A549 (cell line): ENCODE data around the gene SLC39A11. TPM values are rescaled to one million over a fixed set of nuclear protein-coding genes. Genes with fewer than 3 reads are reported as not detected.

ENCODE experiments used
- ATAC-seq, 2 experiments: fragments of 200-7000 bp in 1 of 2; fragments of >200 bp in 1 of 2; cut with Nextera tagmentation in 1 of 2; cut with Tn5 transposase in 1 of 2; 3 replicates each; pipeline versions ENCODE4 v1.8.0 to v1.9.1; 2018 to 2020; ENCODE audit warnings: mild to moderate bottlenecking in 1 of 2, moderate library complexity in 1 of 2
- CTCF ChIA-PET: fragments of 300-600 bp; sonication (Branson Sonifier 250); formaldehyde crosslinking; extraction: SDS; loops from one replicate; lab custom pipeline; 2021; ENCODE audit warnings: antibody characterized with exemption, inconsistent platforms; lab: Yijun Ruan, JAX
- POLR2A ChIA-PET: fragments of 350-600 bp; formaldehyde crosslinking; extraction: SDS; loops from one replicate; lab custom pipeline; 2021; ENCODE audit warnings: antibody characterized with exemption, inconsistent platforms; lab: Yijun Ruan, JAX
- DNase-seq, 2 experiments: peaks; one replicate each; pipeline versions ENCODE4 v3.0.0 to v3.0.0-alpha.2; 2011 to 2016; ENCODE audit warnings: low read depth in 1 of 2, low spot score in 1 of 2
- FAIRE-seq: peaks from 2 replicates; lab custom pipeline; 2011; peaks lifted over from hg19 to GRCh38; lab: Jason Lieb, UNC
- H3K27ac ChIP-seq, 2 experiments: fragments of >200 bp; sonication (Bioruptor Twin); formaldehyde crosslinking; 3 replicates each; pipeline ENCODE4 v1.5.1; 2016 to 2017
- H3K4me1 ChIP-seq: fragments of >200 bp; sonication (Bioruptor Twin); formaldehyde crosslinking; 3 replicates; pipeline ENCODE4 v1.6.1; 2016
- H3K4me2 ChIP-seq: fragments of >200 bp; sonication (Bioruptor Twin); formaldehyde crosslinking; 3 replicates; pipeline ENCODE4 v1.6.1; 2016
- H3K4me3 ChIP-seq: fragments of >200 bp; sonication (Bioruptor Twin); formaldehyde crosslinking; 3 replicates; pipeline ENCODE4 v1.5.1; 2016
- H3K9me3 ChIP-seq: fragments of >200 bp; sonication (Bioruptor Twin); formaldehyde crosslinking; 3 replicates; pipeline ENCODE4 v1.6.1; 2016
- CEBPB ChIP-seq, 2 experiments: fragments of >200 bp in 1 of 2; sonication (Bioruptor Twin) in 1 of 2; formaldehyde crosslinking in 1 of 2; IDR thresholded peaks; 2 replicates each; pipeline ENCODE4 v1.6.1; 2012 to 2016
- CHD4 ChIP-seq: fragments of 200-600 bp; sonication (generic); IDR thresholded peaks from 2 replicates; pipeline ENCODE4 v1.6.1; 2016; ENCODE audit warnings: antibody characterized with exemption, mild to moderate bottlenecking, borderline replicate concordance
- CTCF ChIP-seq: fragments of >200 bp; sonication (Bioruptor Twin); formaldehyde crosslinking; IDR thresholded peaks from 3 replicates; pipeline ENCODE4 v1.5.1; 2016
- EHF ChIP-seq: fragments of 250-450 bp; sonication (Bioruptor Pico); IDR thresholded peaks from 2 replicates; pipeline ENCODE4 v1.5.0; 2020; ENCODE audit warnings: mild to moderate bottlenecking
- GATA3 ChIP-seq: IDR thresholded peaks from 2 replicates; pipeline ENCODE4 v1.6.1; 2012; ENCODE audit warnings: borderline replicate concordance
- HOXB5 ChIP-seq: fragments of 250-450 bp; sonication (Bioruptor Pico); IDR thresholded peaks from 2 replicates; pipeline ENCODE4 v1.5.0; 2020; ENCODE audit warnings: mild to moderate bottlenecking, moderate library complexity
- MAFK ChIP-seq: fragments of 450-650 bp; IDR thresholded peaks from 2 replicates; pipeline ENCODE4 v1.6.1; 2014; ENCODE audit not compliant: partially characterized antibody
- NPAS2 ChIP-seq: fragments of 250-450 bp; sonication (Bioruptor Pico); IDR thresholded peaks from 2 replicates; pipeline ENCODE4 v1.8.0; 2022; ENCODE audit warnings: mild to moderate bottlenecking, moderate library complexity, borderline replicate concordance
- PBX3 ChIP-seq: IDR thresholded peaks from 2 replicates; pipeline ENCODE4 v1.6.1; 2012
- PHF8 ChIP-seq: fragments of 200-600 bp; sonication (generic); IDR thresholded peaks from 2 replicates; pipeline ENCODE4 v1.6.1; 2016; ENCODE audit warnings: low read depth, mild to moderate bottlenecking, antibody characterized with exemption, moderate library complexity, borderline replicate concordance
- RFX5 ChIP-seq: fragments of 450-650 bp; IDR thresholded peaks from 2 replicates; pipeline ENCODE4 v1.7.1; 2014; ENCODE audit warnings: antibody characterized with exemption, mild to moderate bottlenecking, moderate library complexity
- TP53 ChIP-seq: fragments of 250-450 bp; sonication (Bioruptor Pico); IDR thresholded peaks from 2 replicates; pipeline ENCODE4 v1.5.0; 2021; ENCODE audit warnings: mild to moderate bottlenecking, moderate library complexity
- WGBS: methylation state at CpG from one replicate; pipeline ENCODE4 v1.1.6; 2017; ENCODE audit errors: missing lambda C conversion rate; 5-methylcytosine and 5-hydroxymethylcytosine counted together
- polyA plus RNA-seq, 4 experiments: library from polyadenylated mRNA; depleted of rRNA in 3 of 4; stranded (reverse); fragments of >200 nt; fragmentation: RNase III in 1 of 4; extraction: RNeasy Plus Mini Kit Qiagen cat#74134 plus additional on column Dnase treatment in 1 of 4; gene quantifications; 2 replicates in 3 of 4; 3 replicates in 1 of 4; pipeline ENCODE4 v1.2.3, GENCODE V29; 2011 to 2017
- TF ChIP-seq, protein P1 (sequence below): IDR thresholded peaks from 2 replicates; pipeline ENCODE4 v1.6.1; 2012
- TF ChIP-seq, protein P2 (sequence below): fragments of 250-450 bp; sonication (Bioruptor Pico); IDR thresholded peaks from 2 replicates; pipeline ENCODE4 v1.5.0; 2021; ENCODE audit warnings: mild to moderate bottlenecking, moderate library complexity, borderline replicate concordance

SLC39A11 gene
- polyA plus RNA-seq, 2 of the 4 experiments (the other 2 are of a cell fraction), result 18.4 to 25.2 TPM

- Histone ChIP-seq H3K27ac (no peak overlapping the region), H3K9me3 (peaks cover 8% of the 10 kb centered on the region; the same call in 2 of the 3 replicates), H3K4me2 (no peak overlapping the region), H3K4me3 (no peak overlapping the region), H3K4me1 (no peaks in the 10 kb centered on the region)
- POLR2A ChIA-PET, result no interaction called here
- CTCF ChIA-PET, result no interaction called here
- FAIRE-seq (no peak), DNase-seq (no peak)
- whole genome bisulfite sequencing, result 91% methylated on average over 5 of the region's 5 CpGs
- no peak for TF ChIP-seq RFX5
- TF ChIP-seq PBX3, result no peak
- TF ChIP-seq NPAS2 (CRISPR knock-in tag), result no peak
- TF ChIP-seq EHF (CRISPR knock-in tag), result no peak
- TF ChIP-seq MAFK, result no peak
- TF ChIP-seq HOXB5 (CRISPR knock-in tag), result no peak
- no peak for TF ChIP-seq CTCF
- TF ChIP-seq, all 56 proteins: peak for 0
- ATAC-seq, result no peak
These were observed 286.5 kb downstream of the SLC39A11 start for GRCh38 chr17:72806011-72806410.

DNA sequence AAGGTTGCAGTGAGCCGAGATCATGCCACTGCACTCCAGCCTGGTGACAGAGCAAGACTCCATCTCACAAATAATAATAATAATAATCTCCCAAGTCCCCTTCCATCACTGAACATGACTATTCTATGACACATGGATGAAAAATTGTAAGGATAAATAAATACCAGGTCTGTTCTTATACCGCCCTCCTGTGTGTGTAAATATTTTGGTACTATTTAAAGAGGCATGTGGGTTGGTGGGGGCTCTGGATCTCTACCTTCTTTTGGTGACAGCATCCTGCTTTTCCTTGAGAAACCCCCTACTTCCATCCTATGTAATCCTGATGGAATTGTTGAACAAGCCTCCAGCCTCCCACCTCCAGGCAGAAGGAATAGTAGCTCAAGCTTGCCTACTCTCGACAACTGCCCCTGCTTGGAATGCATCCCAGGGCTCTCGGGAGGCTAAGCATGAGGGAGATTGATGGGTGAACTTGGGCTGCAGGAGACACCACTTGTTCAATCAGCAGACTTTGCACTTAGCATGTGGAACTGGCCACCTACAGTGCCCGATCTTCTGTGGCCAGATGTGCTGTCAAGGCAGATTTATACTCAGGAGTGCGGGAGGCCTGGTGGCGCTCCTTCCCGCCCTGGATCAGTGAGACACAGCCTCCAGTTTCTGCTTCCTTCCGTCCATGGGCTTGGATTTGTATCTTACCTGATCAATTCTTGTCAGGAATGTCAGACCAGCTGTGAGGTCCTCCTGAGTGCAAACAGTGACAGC, 287.4 kb downstream of the SLC39A11 start:
- no peaks in the 10 kb centered on the region for H3K4me1 ChIP-seq
- H3K4me3 ChIP-seq, result no peak overlapping the region
- FAIRE-seq, result no peak
- POLR2A ChIA-PET, result no interaction called here
- H3K4me2 ChIP-seq, result no peak overlapping the region
- no peak; a peak in 2 of 6 replicates for ATAC-seq
- H3K27ac ChIP-seq, result no peak overlapping the region
- no peak for TF ChIP-seq GATA3
- TF ChIP-seq, all 56 proteins: peak for 0
- no peak for DNase-seq
- WGBS, result 86% methylated on average over 9 of the region's 9 CpGs
- CTCF ChIA-PET, result interaction anchor here (0.6 to 1.6 kb wide), 3 partner anchors 24 to 1689 kb away, joined by 3 to 4 read pairs (median 3); no protein-coding TSS in a partner anchor
- H3K9me3 ChIP-seq, result peaks cover 8% of the 10 kb centered on the region

DNA sequence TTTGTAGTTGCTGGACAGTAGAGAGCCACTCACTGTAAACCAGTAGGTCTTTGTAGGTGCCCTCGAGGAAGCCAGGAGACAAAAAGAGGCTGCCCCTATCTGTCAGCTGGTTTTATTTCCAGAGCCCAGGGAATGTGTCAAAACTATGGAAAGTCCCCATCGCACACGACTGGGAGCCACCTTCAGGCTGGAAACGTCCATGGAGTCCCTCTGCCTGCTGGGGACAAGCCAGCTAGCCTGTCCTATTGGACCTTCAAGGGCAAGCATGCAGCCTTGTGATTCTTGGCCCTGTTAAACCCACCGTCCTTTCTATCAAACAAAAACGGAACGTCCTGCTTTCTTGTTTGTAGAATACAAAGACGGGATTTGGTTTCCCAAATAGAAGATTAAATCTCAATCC, 289.8 kb downstream of the SLC39A11 start:
- ATAC-seq (peak; percentile 44 to 64; a peak in 4 of 6 replicates), DNase-seq (no peak), FAIRE-seq (no peak)
- H3K4me2 ChIP-seq, result no peak overlapping the region
- peaks cover 13% of the 10 kb centered on the region for H3K9me3 ChIP-seq
- no peak overlapping the region for H3K4me3 ChIP-seq
- no peaks in the 10 kb centered on the region for H3K4me1 ChIP-seq
- H3K27ac ChIP-seq, result no peak overlapping the region
- 71% methylated on average over 8 of the region's 8 CpGs for WGBS
- TF ChIP-seq HOXB5 (CRISPR knock-in tag), result no peak
- no peak for TF ChIP-seq NPAS2 (CRISPR knock-in tag)
- no peak for TF ChIP-seq CHD4
- TF ChIP-seq CTCF, result no peak
- ChIA-PET CTCF (interaction anchor here (1.0 kb wide), 1 partner anchor 389 kb away, joined by 3 read pairs; no protein-coding TSS in a partner anchor), POLR2A (no interaction called here)

DNA sequence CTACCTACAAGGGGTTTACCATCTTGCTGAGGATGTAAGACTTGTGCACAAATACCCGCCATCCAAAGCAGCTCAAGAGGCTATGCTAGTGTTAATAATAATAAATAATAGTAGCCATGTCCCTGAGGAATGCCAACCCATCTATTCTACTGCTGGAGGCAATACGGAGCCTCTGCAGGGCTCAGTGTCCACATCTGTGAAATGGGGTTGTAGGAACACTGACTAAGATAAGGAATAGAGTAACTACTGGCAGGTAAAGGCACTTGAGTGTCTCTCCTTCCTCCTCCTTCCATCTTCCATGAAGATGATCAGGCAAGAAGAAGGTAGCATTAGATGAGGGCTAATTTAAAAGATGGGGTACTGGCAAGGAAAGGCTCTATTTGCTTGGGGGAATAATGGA, 295.3 kb downstream of the SLC39A11 start:
- DNase-seq (no peak), FAIRE-seq (no peak), ATAC-seq (no peak)
- ChIA-PET POLR2A (no interaction called here), CTCF (interaction anchor here (2.1 kb wide), 1 partner anchor 71 kb away, joined by 7 read pairs; no protein-coding TSS in a partner anchor)
- Histone ChIP-seq H3K4me3 (no peak overlapping the region), H3K4me1 (no peaks in the 10 kb centered on the region), H3K9me3 (peaks cover 33% of the 10 kb centered on the region), H3K27ac (no peak overlapping the region), H3K4me2 (no peak overlapping the region)
- TF ChIP-seq TP53 (CRISPR knock-in tag) (no peak), PHF8 (no peak), CEBPB (IDR thresholded peaks at IDR 0.05) (no peak), CTCF (no peak)
- TF ChIP-seq, protein P1, sequence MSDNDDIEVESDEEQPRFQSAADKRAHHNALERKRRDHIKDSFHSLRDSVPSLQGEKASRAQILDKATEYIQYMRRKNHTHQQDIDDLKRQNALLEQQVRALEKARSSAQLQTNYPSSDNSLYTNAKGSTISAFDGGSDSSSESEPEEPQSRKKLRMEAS, result no peak
- TF ChIP-seq, protein P2, sequence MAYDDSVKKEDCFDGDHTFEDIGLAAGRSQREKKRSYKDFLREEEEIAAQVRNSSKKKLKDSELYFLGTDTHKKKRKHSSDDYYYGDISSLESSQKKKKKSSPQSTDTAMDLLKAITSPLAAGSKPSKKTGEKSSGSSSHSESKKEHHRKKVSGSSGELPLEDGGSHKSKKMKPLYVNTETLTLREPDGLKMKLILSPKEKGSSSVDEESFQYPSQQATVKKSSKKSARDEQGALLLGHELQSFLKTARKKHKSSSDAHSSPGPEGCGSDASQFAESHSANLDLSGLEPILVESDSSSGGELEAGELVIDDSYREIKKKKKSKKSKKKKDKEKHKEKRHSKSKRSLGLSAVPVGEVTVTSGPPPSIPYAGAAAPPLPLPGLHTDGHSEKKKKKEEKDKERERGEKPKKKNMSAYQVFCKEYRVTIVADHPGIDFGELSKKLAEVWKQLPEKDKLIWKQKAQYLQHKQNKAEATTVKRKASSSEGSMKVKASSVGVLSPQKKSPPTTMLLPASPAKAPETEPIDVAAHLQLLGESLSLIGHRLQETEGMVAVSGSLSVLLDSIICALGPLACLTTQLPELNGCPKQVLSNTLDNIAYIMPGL (CRISPR knock-in tag), result no peak
- WGBS, result 72% methylated on average over 2 of the region's 2 CpGs
